Measurements from ENCODE around the gene SPATA13.

- TF ChIP-seq CTCF (IDR thresholded peaks at IDR 0.05), result no peak
- TF ChIP-seq POLR2A (IDR thresholded peaks at IDR 0.05), result no peak
These were observed 51.7 kb downstream of the SPATA13 start for GRCh38 chr13:24212254-24212653.

Data from uterus (tissue), 2 donors.